ENCODE results near the gene SUSD1. TPM values are rescaled to one million over a fixed set of nuclear protein-coding genes. Genes with fewer than 3 reads are reported as not detected.
A peak's percentile ranks its signal among the peaks of the same experiment; 100 is the strongest.

Gene SUSD1
- total RNA-seq, 4 donors from 2014 or later, result 1.6 to 8.2 (median 4.4) TPM

GRCh38 chr9:112013266-112013665, 161.8 kb downstream of the SUSD1 start:
- no peak overlapping the region for H3K4me3 ChIP-seq
- peaks cover 18% of the 10 kb centered on the region for H3K4me1 ChIP-seq
- no peaks in the 10 kb centered on the region for H3K36me3 ChIP-seq
- no peak overlapping the region for H3K27ac ChIP-seq
- TF ChIP-seq POLR2AphosphoS5 (IDR thresholded peaks at IDR 0.05) (no peak), EP300 (IDR thresholded peaks at IDR 0.05) (no peak), POLR2A (IDR thresholded peaks at IDR 0.05) (no peak), CTCF (IDR thresholded peaks at IDR 0.05) (no peak)
- H3K27me3 ChIP-seq, result no peaks in the 10 kb centered on the region
- no peaks in the 10 kb centered on the region for H3K9me3 ChIP-seq
- DNase-seq (ENCODE audit: low spot score in 2 of 2), result no peak
- 85% methylated on average over 3 of the region's 3 CpGs for WGBS

- H3K4me3 ChIP-seq, result no peak overlapping the region
- WGBS, result 42% methylated on average over 4 of the region's 4 CpGs
- DNase-seq (ENCODE audit: low spot score in 2 of 2), result peak in 1 of 2 donors; percentile 72
- no peak for TF ChIP-seq EP300 (IDR thresholded peaks at IDR 0.05)
- H3K36me3 ChIP-seq, result no peaks in the 10 kb centered on the region
- no peaks in the 10 kb centered on the region for H3K9me3 ChIP-seq
- H3K27me3 ChIP-seq, result no peaks in the 10 kb centered on the region
- peak overlapping the region; percentile 43 for H3K27ac ChIP-seq
- peaks cover 18% of the 10 kb centered on the region for H3K4me1 ChIP-seq
These were observed 162.8 kb downstream of the SUSD1 start for GRCh38 chr9:112012026-112012902.

- H3K36me3 ChIP-seq, result no peaks in the 10 kb centered on the region
- no peaks in the 10 kb centered on the region for H3K27me3 ChIP-seq
- 89% methylated on average over 3 of the region's 3 CpGs for WGBS
- no peak overlapping the region for H3K4me3 ChIP-seq
- H3K9me3 ChIP-seq, result no peaks in the 10 kb centered on the region
- TF ChIP-seq POLR2AphosphoS5 (IDR thresholded peaks at IDR 0.05) (no peak), EP300 (IDR thresholded peaks at IDR 0.05) (no peak), POLR2A (IDR thresholded peaks at IDR 0.05) (no peak), CTCF (IDR thresholded peaks at IDR 0.05) (no peak)
- no peak for DNase-seq (ENCODE audit: low spot score in 2 of 2)
- peaks cover 18% of the 10 kb centered on the region for H3K4me1 ChIP-seq
- no peak overlapping the region for H3K27ac ChIP-seq
These were observed 164.0 kb downstream of the SUSD1 start for GRCh38 chr9:112011051-112011620.

GRCh38 chr9:112010537-112010936, 164.6 kb downstream of the SUSD1 start:
- no peak overlapping the region for H3K27ac ChIP-seq
- no peak for DNase-seq (ENCODE audit: low spot score in 2 of 2)
- H3K27me3 ChIP-seq, result no peaks in the 10 kb centered on the region
- no peaks in the 10 kb centered on the region for H3K36me3 ChIP-seq
- TF ChIP-seq POLR2A (IDR thresholded peaks at IDR 0.05) (no peak), EP300 (IDR thresholded peaks at IDR 0.05) (no peak), CTCF (IDR thresholded peaks at IDR 0.05) (no peak), POLR2AphosphoS5 (IDR thresholded peaks at IDR 0.05) (no peak)
- no peak overlapping the region for H3K4me3 ChIP-seq
- peaks cover 18% of the 10 kb centered on the region for H3K4me1 ChIP-seq
- H3K9me3 ChIP-seq, result no peaks in the 10 kb centered on the region

GRCh38 chr9:112009656-112010055, 165.4 kb downstream of the SUSD1 start:
- Histone ChIP-seq H3K4me3 (no peak overlapping the region), H3K27ac (no peak overlapping the region), H3K4me1 (peaks cover 18% of the 10 kb centered on the region), H3K9me3 (no peaks in the 10 kb centered on the region), H3K36me3 (no peaks in the 10 kb centered on the region), H3K27me3 (no peaks in the 10 kb centered on the region)
- 94% methylated on average over 3 of the region's 3 CpGs for WGBS
- no peak for TF ChIP-seq POLR2AphosphoS5 (IDR thresholded peaks at IDR 0.05)
- no peak for TF ChIP-seq EP300 (IDR thresholded peaks at IDR 0.05)
- no peak for TF ChIP-seq CTCF (IDR thresholded peaks at IDR 0.05)
- TF ChIP-seq POLR2A (IDR thresholded peaks at IDR 0.05), result no peak
- DNase-seq (ENCODE audit: low spot score in 2 of 2), result no peak
